Skin of body (tissue), 2 donors: Measurements from ENCODE around the gene AK2. TPM values are rescaled to one million over a fixed set of nuclear protein-coding genes. Genes with fewer than 3 reads are reported as not detected.
"Not testable (repeated sequence)": the region's sequence is repeated elsewhere in the genome, so short reads cannot be mapped to it uniquely, and the experiment has no call there.

Experiments used
- DNase-seq: peaks from one replicate; lab custom pipeline; 2025; lab: John Stamatoyannopoulos, UW
- total RNA-seq: library from RNA; depleted of rRNA; stranded (reverse); fragments of >200 nt; gene quantifications from one replicate; pipeline ENCODE4 v1.2.3, GENCODE V29; 2014

Gene AK2
- 65.9 TPM for total RNA-seq

DNA sequence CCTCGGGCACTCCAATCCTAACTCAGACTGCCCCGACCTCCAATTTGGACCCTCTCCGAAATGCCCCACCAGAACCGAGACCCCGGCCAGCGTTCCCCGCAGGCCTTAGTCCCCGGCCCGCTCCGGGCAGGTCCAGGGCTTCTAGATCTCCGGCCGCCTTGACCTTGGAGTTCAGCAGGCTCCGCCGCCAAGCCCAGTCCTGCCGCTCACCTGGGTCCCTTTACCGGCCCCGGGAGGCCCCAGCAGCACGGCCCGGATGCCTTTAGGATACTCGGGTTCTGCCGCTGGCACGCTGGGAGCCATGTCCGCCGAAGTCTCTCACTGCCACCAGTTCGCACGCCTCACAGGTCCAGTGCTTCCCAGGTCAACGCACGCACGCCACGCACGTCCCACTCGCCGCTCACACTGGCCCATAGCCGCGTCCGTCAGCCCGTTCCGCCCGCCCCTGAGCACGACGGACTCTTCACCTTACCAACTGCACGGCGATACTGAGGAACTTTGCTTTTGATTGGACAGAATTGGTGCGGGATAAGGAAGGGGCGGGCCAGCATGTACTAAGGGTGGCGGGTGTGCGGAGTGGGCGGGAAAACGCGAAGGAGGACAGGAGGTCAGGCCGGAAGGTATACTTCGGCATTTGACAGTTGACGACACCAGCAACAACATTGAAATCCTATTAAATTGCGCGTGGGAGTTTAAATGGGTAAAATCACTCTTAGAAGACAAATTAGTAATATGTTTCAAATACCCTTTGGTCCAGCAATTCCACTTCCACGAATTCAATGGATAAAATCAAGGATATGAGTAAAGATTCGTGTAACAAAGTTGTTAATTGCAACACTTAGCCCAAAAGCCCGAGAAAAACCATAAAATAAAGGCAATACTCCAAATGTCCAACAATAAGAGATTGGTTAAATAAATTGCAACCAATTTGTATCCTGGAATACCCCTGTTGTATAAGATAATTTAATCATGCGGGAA lies at the start of gene AK2:
TSS of gene AK2 (minus strand) at position 358 of the 978 bp plus-strand sequence. CDS start at position 303, 55 bp downstream.
- peak; percentile 91 for DNase-seq

DNA sequence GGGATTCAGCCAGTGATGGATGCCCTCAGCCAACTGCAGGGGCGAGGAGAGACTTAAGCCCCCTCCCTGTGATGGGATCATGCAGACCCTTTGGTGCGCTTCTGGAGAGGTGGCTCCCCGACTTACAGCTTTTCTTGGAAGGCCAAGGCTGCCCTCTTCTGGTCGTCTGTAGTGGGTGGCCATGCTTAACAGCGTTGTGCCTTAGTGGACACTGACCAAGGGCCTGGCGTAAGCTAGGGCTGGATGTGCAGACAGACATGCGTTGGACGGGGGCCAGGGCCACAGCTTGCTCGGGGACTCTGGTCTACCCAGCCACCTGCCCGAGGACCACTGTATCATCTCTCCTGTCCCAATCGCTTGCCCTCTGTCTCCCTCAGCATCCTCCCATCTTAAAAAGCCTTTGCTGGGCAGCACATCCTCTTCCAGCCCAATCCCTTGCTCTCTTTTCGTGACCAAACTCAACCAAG lies 49.7 kb upstream of the AK2 start:
- peak; percentile 37 for DNase-seq

DNA sequence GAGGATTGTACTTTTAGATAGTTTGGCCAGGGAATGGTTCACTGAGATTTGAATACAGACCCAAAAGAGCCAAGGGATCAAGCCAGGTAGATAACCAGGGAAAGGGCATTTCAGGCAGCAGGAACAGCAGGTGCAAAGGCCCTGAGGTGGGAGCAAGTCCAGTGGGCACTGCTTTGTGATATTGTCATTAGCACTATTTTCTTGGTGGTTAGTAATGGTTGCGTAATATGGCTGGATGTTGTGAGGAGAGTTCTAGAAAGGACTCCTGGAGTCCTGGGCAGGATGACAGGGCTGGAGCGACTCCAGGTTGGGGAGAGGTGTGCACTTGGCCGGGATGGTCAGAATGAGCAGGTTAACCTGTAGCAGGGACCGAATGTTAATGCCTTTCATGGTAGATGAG lies 48.6 kb upstream of the AK2 start:
- no peak for DNase-seq

DNA sequence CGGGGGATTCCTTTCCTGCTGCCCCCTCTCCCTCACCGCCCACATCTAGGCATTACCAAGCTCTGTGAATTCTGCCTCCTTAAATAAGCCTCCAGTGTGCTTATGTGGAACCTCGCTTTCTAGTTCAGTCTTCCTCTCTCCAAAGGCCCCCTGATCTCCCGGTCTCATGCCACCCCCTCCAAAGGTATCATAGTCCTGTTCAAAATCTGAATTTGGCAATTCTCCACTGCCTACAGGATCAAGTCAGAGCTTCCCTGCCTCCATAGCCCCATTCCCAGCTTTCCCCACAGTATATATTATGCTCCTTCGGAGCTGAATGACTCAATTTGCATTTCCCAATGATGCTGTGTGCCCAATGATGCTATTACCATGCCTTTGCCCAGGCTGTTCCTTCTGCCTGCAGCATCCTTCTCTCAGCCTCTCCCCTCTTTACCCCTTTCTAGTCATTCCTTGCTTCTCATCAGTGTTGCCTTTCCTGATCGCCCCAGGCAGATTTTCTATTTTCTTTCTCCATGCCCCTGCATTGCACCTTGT lies 46.0 kb upstream of the AK2 start:
- no peak for DNase-seq

DNA sequence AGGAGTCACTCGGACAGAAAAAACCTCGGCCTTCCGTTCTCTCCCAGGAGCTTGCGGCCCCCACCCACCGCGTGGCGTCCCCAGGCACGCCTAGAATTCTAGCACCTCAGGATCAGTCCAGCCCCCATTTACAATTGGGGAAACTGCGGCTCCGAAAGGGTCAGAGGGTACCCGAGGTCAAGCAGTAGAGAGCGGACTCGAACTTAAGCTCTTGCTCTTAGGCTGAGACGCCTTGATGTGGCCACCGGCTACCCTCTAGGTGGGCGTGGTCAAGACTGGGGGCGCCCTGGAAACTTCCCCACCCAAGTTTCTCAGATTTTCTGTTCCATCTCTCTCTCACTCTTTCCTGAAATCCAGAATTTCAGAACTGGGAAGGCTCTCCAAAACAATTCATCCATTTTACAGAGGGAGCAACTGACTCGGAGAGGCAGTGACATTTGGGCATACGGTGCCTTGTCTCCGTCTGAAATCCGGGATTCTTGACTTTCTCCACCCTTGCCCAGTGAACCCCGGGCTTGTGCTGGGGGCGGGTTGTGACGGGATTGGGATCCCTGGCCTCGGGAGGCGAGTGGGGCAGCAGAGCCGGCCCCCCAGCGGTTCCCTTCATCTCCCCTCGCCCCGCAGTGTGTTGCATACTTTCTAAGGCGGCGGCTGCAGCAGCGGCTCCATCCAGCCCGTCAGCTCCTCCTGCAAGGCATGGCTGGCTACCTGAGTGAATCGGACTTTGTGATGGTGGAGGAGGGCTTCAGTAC lies 45.0 kb upstream of the AK2 start:
- no peak for DNase-seq

DNA sequence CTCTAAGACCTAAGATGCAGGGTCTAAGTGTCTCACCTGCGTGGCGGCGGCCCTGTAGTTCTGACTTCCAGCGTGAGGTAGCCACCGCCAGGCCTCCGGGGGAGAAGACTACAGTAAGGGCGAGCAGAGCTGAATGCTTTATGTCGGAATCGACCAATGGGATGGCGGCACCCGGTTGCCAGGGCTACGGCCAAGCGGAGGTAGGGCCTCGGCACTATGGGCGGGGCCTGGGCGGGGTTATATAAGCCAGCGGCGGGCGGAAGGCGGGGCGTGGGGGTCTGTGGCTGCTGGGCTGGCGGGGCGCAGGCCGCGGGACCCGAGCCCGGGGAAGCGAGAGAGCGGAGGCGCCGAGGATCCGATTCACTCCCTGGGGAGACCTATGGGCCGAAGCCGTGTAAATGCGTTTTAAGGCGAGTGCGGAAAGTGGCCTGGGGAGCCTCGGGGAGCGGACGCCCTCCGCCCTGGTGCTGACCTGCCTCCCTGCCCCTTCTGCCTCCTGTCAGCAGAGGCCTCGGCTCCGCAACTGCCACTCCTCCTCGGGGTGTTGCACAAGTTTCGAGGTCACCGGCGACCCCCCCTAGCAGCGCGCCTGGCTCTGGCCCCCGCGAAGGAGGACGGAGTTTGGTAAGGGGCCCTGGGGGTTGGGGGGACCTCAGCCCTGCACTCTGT lies 44.3 kb upstream of the AK2 start, which contains the start of gene AZIN2:
TSS of gene AZIN2 (plus strand) at position 269 of the 669 bp plus-strand sequence. CDS start 1,097 bp downstream, outside the sequence.
- peak; percentile 93 for DNase-seq

DNA sequence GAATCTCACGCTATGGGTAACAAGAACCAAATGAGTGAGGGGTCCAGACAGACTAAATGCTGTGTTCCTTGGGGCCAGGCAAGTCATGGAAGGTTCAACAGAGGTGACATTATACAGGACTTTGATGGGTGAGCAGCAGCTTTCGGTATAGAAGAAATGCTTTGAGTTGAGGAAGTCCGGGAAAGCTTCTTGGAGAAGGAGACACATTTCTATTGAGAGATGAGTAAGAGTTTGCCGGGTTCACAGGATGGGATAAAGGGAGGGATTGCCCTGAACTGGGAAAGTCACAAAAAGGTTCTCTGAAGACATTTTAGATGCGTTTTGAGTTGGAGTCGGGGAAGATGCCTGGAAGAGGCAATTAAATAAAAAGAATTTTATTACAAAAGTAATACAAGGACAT lies 43.7 kb upstream of the AK2 start:
- no peak for DNase-seq

DNA sequence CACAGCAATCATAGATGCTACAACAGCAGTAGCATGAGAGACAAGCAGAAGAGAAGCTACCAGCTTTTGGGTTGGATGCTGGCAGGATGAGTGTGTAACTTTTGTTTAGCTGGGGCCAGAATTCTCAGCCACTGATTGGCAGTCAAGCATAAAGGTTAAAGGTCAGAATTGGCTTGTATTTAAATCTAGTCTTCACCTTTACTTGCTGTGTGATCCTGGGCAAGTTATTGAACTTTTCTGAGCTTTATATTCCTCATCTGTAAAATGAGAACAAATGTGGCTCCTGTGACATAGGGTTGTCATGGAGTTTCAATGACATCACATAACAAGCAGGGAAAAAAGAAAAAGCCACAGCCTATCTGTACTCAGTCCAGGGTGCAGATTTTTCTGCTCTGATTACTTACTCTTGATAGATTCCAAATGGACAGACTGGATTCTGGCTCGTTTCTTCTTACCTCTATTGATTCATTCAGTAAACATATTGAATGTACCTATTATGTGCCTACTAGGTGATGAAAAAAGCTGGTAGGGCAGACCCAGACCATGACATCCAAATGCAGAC lies 41.4 kb upstream of the AK2 start:
- DNase-seq, result no peak

DNA sequence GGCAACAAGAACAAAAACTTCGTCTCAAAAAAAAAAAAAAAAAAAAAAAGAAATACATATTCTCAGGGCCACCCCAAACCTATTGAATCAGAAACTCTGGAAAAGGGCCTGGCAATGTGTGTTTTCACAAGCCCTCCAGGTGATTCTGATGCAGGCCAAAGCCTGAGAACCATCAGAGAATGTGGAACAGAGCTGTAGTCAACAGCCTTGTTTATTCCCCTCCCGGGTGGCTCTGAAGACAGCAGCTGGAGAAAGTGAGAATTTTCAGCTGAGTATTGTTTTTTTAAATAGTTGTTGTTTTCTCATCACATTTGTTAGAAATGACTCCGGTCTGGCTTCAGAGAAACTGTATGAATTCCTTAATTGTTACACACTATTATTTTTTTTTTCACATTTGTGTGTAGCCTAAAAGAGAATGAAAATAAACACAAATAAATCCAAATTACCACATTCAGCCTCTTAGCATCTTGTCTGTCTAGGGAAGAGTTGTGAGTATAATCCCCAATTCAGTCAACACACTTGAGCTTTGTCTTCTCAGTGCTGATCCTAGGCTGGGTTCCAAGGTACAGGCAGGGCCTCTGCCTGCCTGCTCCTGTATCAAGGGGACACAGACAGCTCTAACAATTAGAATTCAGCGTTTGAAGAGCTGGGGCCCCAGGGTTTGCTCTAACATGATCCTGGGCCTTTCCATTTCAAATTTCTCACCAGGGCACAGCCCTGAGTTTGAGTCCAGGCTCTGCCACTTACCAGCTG lies 37.7 kb upstream of the AK2 start:
- no peak for DNase-seq

DNA sequence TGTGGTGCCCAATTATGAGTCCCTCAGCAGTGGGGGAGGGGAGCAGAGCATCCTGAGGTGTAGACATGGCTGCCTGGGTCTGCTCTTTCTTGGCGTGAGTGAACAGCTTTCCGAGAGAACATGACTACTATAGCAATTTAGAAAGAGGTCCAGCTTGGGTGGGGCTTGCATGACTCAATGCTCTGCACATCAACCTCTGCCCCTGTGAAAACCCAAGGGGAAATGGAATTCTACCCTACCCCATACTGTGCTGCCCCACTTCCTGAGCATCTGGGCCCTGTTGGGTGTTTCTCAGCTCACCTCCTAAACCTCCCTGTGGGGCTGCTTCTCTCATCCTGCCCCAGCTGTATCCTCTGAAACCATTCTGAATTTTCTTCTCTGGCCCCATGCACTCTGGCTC lies 36.0 kb upstream of the AK2 start:
- no peak for DNase-seq

DNA sequence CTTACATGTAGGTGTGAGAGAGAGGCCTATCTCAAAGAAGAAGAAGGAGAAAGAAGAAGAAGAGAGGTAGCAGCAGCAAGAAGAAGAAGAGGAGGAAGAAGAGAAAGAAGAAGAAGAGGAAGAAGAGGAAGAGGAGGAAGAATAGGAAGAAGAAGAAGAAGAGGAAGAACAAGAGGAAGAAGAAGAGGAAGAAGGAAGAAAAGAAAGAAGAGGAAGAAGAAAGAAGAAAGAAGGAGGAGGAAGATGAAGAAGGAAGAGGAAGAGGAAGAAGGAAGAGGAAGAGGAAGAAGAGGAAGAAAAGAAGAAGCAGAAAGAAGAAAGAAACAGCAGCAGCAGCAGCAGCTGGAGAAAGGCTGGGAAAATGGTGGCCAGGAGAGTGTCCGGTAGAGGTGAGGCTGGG lies 33.9 kb upstream of the AK2 start:
- DNase-seq, result no peak

DNA sequence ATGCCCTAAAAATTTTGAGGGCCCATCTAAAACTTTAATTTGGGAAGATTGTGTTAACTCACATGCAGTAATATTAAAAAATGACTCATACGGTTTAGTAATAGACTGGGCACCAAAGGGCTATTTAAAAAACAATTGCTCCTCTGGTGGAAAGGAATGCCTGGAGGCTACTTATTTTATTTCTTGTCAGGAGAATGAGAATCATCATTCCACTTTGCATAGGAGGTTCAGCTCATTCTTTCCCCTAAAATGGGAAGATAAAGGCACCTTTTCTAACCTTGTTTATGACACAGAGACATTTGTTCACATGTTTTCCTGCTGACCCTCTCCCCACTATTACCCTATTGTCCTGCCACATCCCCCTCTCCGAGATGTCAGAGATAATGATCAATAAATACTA lies 31.4 kb upstream of the AK2 start:
- not testable (repeated sequence) for DNase-seq

DNA sequence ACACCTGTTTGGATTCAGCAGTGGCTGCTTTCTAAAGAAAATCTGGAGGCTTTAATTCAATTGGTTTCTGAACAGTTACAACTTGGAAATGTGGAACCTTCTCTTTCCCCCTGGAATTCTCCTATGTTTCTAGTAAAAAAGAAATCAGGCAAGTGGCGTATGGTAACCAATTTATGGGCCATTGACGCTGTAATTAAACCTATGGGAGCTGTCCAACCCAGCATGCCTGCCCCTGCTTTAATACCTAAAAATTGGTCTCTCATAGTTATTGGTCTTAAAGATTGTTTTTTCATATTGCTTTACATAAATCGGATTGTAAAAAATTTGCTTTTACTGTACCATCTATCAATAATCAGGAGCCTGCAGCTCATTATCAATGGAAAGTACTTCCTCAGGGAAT lies 29.8 kb upstream of the AK2 start:
- DNase-seq, result not testable (repeated sequence)

DNA sequence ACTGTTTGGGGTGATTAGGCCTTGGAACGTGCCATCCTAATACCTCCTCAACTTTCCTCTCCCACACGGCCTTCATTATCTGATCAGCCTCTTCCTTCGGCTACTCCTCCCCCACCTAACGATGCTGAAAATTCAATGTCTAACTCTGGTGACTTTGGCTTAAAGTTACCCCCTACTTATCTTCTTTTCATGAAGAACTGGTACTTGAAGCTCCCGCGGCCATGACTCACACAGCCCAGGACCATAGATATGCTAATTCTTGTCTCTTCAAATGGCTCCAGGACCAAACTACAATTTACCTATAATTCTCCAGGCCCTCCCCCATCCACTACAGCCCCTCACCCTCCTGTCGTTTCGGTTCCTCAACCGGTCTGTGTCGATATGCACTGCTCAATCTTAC lies 28.6 kb upstream of the AK2 start:
- no peak for DNase-seq

DNA sequence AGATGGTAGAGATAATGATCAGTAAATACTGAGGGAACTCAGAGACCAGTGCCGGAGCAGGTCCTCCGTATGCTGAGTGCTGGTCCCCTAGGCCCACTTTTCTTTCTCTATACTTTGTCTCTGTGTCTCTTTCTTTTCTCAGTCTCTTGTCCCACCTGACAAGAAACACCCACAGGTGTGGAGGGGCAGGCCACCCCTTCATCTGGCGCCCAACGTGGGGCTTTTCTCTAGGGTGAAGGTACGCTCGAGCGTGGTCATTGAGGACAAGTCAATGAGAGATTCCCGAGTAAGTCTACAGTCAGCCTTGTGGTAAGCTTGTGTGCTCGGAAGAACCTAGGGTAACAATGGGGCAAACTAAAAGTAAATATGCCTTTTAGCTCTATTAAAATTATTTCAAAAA lies 27.6 kb upstream of the AK2 start:
- DNase-seq, result not testable (repeated sequence)

DNA sequence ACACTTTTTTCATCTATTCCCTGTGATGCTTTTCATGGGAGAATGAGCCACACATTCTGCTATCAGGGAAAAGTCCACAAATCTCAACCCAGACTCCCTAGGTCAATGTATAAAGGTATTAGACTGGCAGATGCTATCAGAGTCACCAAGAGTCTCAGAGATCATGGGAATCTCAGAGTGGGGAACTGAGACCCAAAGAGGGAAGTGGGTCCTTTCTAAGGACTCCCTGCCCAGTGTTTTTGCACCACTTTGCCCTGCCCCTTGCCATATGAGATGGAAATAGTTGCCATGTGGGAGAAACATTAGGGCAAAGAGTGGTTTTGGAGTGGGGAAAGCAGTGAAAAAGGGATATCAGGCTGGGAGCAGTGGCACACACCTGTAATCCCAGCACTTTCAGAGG lies 25.2 kb upstream of the AK2 start:
- no peak for DNase-seq

DNA sequence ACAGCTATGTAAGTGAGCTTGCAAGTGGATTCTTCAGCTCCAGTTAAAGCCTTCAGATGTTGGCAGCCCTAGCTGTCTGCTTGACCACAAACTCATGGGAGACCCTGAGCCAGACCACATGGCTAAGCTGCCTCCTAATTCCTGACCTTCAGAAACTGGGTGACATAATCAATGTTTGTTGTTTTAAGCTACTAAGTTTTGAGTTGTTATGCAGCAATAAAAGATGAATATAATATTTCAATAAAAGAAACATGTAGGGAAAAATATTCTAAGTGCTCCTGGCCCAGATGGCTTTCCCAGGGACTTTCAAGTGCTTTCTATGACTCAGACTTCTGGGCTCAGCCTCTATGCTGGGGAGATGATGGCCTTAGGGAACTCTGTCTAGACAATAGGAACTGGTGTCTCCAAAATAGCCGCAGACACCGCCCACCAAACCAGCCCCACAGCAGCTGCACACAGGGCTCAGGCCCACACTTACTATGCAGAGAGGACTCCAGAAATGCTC lies 23.9 kb upstream of the AK2 start:
- DNase-seq, result peak; percentile 69

DNA sequence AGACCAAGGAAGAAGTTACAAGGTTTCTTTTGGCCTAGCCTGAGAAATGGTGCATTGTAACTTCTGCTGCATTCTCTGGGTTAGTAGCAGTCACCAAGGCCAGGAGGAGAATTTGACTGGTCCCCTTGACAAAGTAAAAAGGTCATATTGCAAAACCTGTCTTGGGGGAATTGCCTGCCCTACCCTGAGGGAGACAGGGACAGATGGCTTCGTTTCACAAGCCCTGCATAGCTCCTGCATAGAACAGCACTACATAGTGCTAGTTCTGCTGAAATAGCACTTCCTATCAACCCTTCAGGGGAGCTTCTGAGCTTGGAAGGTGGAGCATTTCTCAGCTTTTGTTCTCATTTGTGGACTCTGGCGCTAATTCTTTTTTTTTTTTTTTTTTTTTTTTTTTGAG lies 20.4 kb upstream of the AK2 start:
- DNase-seq, result no peak

DNA sequence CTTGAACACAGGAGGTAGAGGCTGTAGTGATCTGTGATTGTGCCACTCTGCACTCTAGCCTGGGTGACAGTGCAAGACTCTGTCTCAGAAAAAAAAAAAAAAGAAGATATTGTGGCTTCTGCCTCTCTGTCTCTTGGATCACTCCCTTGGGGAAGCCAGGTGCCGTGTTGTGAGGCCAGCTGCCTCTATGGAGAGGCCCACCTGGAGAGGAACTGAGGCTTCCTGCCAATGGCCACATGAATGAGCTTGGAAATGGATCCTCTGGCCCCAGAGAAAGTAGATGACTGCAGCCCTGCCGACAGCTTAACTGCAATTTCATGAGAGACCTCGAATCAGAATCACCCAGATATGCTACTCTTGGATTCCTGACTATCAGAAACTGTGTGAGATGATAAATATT lies 19.7 kb upstream of the AK2 start:
- DNase-seq, result no peak
